ENCODE data around the gene CNR2.
"Not testable (repeated sequence)": the region's sequence is repeated elsewhere in the genome, so short reads cannot be mapped to it uniquely, and the experiment has no call there.

Gene CNR2

GRCh38 chr1:23916209-23917131 lies 3.3 kb upstream of the CNR2 start:
- peak; percentile 74 for DNase-seq (ENCODE audit: low spot score)

- no peak for DNase-seq (ENCODE audit: low spot score)
Measured at GRCh38 chr1:23915466-23915865, 2.3 kb upstream of the CNR2 start.

- no peak for DNase-seq (ENCODE audit: low spot score)
Measured at GRCh38 chr1:23914921-23915320, 1.8 kb upstream of the CNR2 start.

- DNase-seq (ENCODE audit: low spot score), result no peak
Measured at GRCh38 chr1:23911921-23912320, 1.2 kb downstream of the CNR2 start.

GRCh38 chr1:23910553-23911246 lies 2.5 kb downstream of the CNR2 start:
- DNase-seq (ENCODE audit: low spot score), result no peak

- DNase-seq (ENCODE audit: low spot score), result no peak
Measured at GRCh38 chr1:23910144-23910543, 3.0 kb downstream of the CNR2 start.

- peak; percentile 60 for DNase-seq (ENCODE audit: low spot score)
Measured at GRCh38 chr1:23909412-23909811, 3.8 kb downstream of the CNR2 start.

- peak; percentile 63 for DNase-seq (ENCODE audit: low spot score)
Measured at GRCh38 chr1:23908453-23909341, 4.5 kb downstream of the CNR2 start.

- DNase-seq (ENCODE audit: low spot score), result no peak
Measured at GRCh38 chr1:23906731-23907130, 6.4 kb downstream of the CNR2 start.

GRCh38 chr1:23905461-23906025 lies 7.6 kb downstream of the CNR2 start:
- DNase-seq (ENCODE audit: low spot score), result no peak

- no peak for DNase-seq (ENCODE audit: low spot score)
Measured at GRCh38 chr1:23904748-23905357, 8.3 kb downstream of the CNR2 start.

GRCh38 chr1:23903754-23904153 lies 9.4 kb downstream of the CNR2 start:
- no peak for DNase-seq (ENCODE audit: low spot score)

- DNase-seq (ENCODE audit: low spot score), result no peak
Measured at GRCh38 chr1:23902321-23903278, 10.6 kb downstream of the CNR2 start.

- DNase-seq (ENCODE audit: low spot score), result not testable (repeated sequence)
Measured at GRCh38 chr1:23900017-23900416, 13.1 kb downstream of the CNR2 start.

GRCh38 chr1:23899070-23899469 lies 14.1 kb downstream of the CNR2 start:
- DNase-seq (ENCODE audit: low spot score), result no peak

GRCh38 chr1:23897083-23897482 lies 16.1 kb downstream of the CNR2 start:
- no peak for DNase-seq (ENCODE audit: low spot score)

GRCh38 chr1:23896491-23896890 lies 16.7 kb downstream of the CNR2 start:
- DNase-seq (ENCODE audit: low spot score), result no peak

- no peak for DNase-seq (ENCODE audit: low spot score)
Measured at GRCh38 chr1:23895993-23896392, 17.2 kb downstream of the CNR2 start.

GRCh38 chr1:23895082-23895481 lies 18.1 kb downstream of the CNR2 start:
- no peak for DNase-seq (ENCODE audit: low spot score)

GRCh38 chr1:23889074-23889473 lies 24.1 kb downstream of the CNR2 start:
- DNase-seq (ENCODE audit: low spot score), result peak; percentile 66
